Natural killer cell (primary cell): ENCODE results near the gene TBC1D22A. TPM values are rescaled to one million over a fixed set of nuclear protein-coding genes. Genes with fewer than 3 reads are reported as not detected.

Experiments used
- ATAC-seq, 3 donors: fragments of 150-1000 bp in 2 of 3; fragments of 200-7000 bp in 1 of 3; cut with Tn5 transposase; 1 replicate in 1 of 3; 2 replicates in 2 of 3; pipeline ENCODE4 v1.10.0; 2021; ENCODE audit warnings: mild to moderate bottlenecking in 2 of 3, moderate library complexity in 2 of 3
- DNase-seq, 2 donors: peaks; one replicate each; pipeline versions ENCODE4 v3.0.0 to v3.0.0-alpha.2; 2013 to 2021; ENCODE audit warnings: mixed read lengths in 1 of 2
- H3K27ac ChIP-seq: one replicate; pipeline ENCODE4 v1.5.1; 2013; ENCODE audit warnings: mild to moderate bottlenecking, low read length
- H3K27me3 ChIP-seq: one replicate; pipeline ENCODE4 v1.6.1; 2013; ENCODE audit warnings: low read length; ENCODE audit not compliant: control insufficient read depth, insufficient read depth
- H3K36me3 ChIP-seq: one replicate; pipeline ENCODE4 v1.6.1; 2013; ENCODE audit warnings: low read length; ENCODE audit not compliant: control insufficient read depth, insufficient read depth
- H3K4me1 ChIP-seq: one replicate; pipeline ENCODE4 v1.6.1; 2013; ENCODE audit warnings: low read length; ENCODE audit not compliant: control insufficient read depth, insufficient read depth
- H3K4me3 ChIP-seq: one replicate; pipeline ENCODE4 v1.5.1; 2013; ENCODE audit warnings: low read length
- H3K9me3 ChIP-seq: one replicate; pipeline ENCODE4 v1.6.1; 2013; ENCODE audit warnings: low read length; ENCODE audit not compliant: control insufficient read depth, insufficient read depth
- H3K27ac Mint-ChIP-seq, 2 donors: one replicate each; pipeline ENCODE4 v1.8.0; 2022; ENCODE audit warnings: mild to moderate bottlenecking in 2 of 2, mixed read lengths in 2 of 2, moderate library complexity in 1 of 2
- H3K27me3 Mint-ChIP-seq, 2 donors: one replicate each; pipeline ENCODE4 v1.8.0; 2022; ENCODE audit warnings: low read depth in 2 of 2, mixed read lengths in 2 of 2
- H3K36me3 Mint-ChIP-seq: one replicate; pipeline ENCODE4 v1.8.0; 2022; ENCODE audit warnings: mixed read lengths
- H3K4me1 Mint-ChIP-seq, 2 donors: one replicate each; pipeline ENCODE4 v1.8.0; 2022; ENCODE audit warnings: mixed read lengths in 2 of 2
- H3K4me3 Mint-ChIP-seq: one replicate; pipeline ENCODE4 v1.8.0; 2022; ENCODE audit warnings: mild to moderate bottlenecking, moderate library complexity, mixed read lengths
- H3K9me3 Mint-ChIP-seq, 2 donors: one replicate each; pipeline ENCODE4 v1.8.0; 2022; ENCODE audit warnings: mixed read lengths in 2 of 2
- CTCF ChIP-seq: fragments of 200-600 bp; IDR thresholded peaks from one replicate; pipeline ENCODE4 v1.8.0; 2022; ENCODE audit warnings: antibody characterized with exemption
- WGBS: methylation state at CpG from one replicate; pipeline ENCODE4 v1.1.7; 2013; ENCODE audit warnings: missing lambda C conversion rate; ENCODE audit not compliant: insufficient coverage; 5-methylcytosine and 5-hydroxymethylcytosine counted together
- intact Hi-C: fragments of 100-400 bp; cut with micrococcal nuclease; formaldehyde crosslinking; loops from one replicate; pipeline ENCODE4 v1.14.2; 2022
- total RNA-seq, 4 donors: library from RNA; stranded (reverse); fragments of 120-200 nt in 1 of 4; gene quantifications; one replicate each; pipeline versions ENCODE4 v1.2.3 to v1.2.4, GENCODE V29; 2013 to 2022

The TBC1D22A gene
- total RNA-seq, 3 donors from 2014 or later (not counting 1 experiment from before 2014, with no cell fraction given) = 47.4 to 53.7 (median 53.2) TPM

- H3K4me1 Mint-ChIP-seq = peaks cover 34 to 50% of the 10 kb centered on the region in 2 donors
- H3K27ac Mint-ChIP-seq = no peak overlapping the region
- 87% methylated on average over 13 of the region's 14 CpGs for WGBS
- H3K36me3 Mint-ChIP-seq = no peaks in the 10 kb centered on the region
- intact Hi-C loops = no loop called here
- no peak for TF ChIP-seq CTCF
- ATAC-seq = no peak
- no peak overlapping the region for H3K27ac ChIP-seq
- no peaks in the 10 kb centered on the region for H3K9me3 ChIP-seq
- H3K9me3 Mint-ChIP-seq = no peaks in the 10 kb centered on the region
- no peak overlapping the region for H3K4me3 Mint-ChIP-seq
- no peaks in the 10 kb centered on the region for H3K27me3 Mint-ChIP-seq
- no peak overlapping the region for H3K4me3 ChIP-seq
- H3K27me3 ChIP-seq = no peaks in the 10 kb centered on the region
- no peaks in the 10 kb centered on the region for H3K36me3 ChIP-seq
- H3K4me1 ChIP-seq = peaks cover 4% of the 10 kb centered on the region
- DNase-seq = peak in 1 of 2 donors; percentile 25
These were observed 305.6 kb downstream of the TBC1D22A start for GRCh38 chr22:47067911-47068625.

GRCh38 chr22:47068626-47068996, 306.2 kb downstream of the TBC1D22A start:
- Mint-ChIP-seq H3K9me3 (no peaks in the 10 kb centered on the region), H3K27me3 (no peaks in the 10 kb centered on the region), H3K4me1 (peaks cover 34 to 49% of the 10 kb centered on the region in 2 donors), H3K4me3 (no peak overlapping the region), H3K36me3 (no peaks in the 10 kb centered on the region), H3K27ac (no peak overlapping the region)
- no peak for TF ChIP-seq CTCF
- Histone ChIP-seq H3K27me3 (no peaks in the 10 kb centered on the region), H3K27ac (no peak overlapping the region), H3K9me3 (no peaks in the 10 kb centered on the region), H3K36me3 (no peaks in the 10 kb centered on the region), H3K4me3 (no peak overlapping the region), H3K4me1 (peaks cover 4% of the 10 kb centered on the region)
- DNase-seq = no peak
- no peak for ATAC-seq
- WGBS = 94% methylated on average over 5 of the region's 5 CpGs
- intact Hi-C loops = no loop called here

- ATAC-seq (no peak), DNase-seq (no peak)
- Histone ChIP-seq H3K36me3 (no peaks in the 10 kb centered on the region), H3K4me1 (peaks cover 4% of the 10 kb centered on the region), H3K9me3 (no peaks in the 10 kb centered on the region), H3K27ac (no peak overlapping the region), H3K4me3 (no peak overlapping the region), H3K27me3 (no peaks in the 10 kb centered on the region)
- intact Hi-C loops = no loop called here
- WGBS = 94% methylated on average over 13 of the region's 14 CpGs
- Mint-ChIP-seq H3K4me3 (no peak overlapping the region), H3K9me3 (no peaks in the 10 kb centered on the region), H3K27me3 (no peaks in the 10 kb centered on the region), H3K27ac (no peak overlapping the region), H3K4me1 (peaks cover 34 to 49% of the 10 kb centered on the region in 2 donors), H3K36me3 (no peaks in the 10 kb centered on the region)
- TF ChIP-seq CTCF = no peak
These were observed 306.8 kb downstream of the TBC1D22A start for GRCh38 chr22:47069270-47069669.
